Adipose tissue (tissue), 3 donors: ENCODE data around the gene GTPBP1. TPM values are rescaled to one million over a fixed set of nuclear protein-coding genes. Genes with fewer than 3 reads are reported as not detected.

Source experiments
- H3K27ac ChIP-seq: one replicate; pipeline ENCODE4 v1.5.1; 2013; ENCODE audit warnings: low read depth, low read length
- whole genome bisulfite sequencing, 3 donors: extraction: QIAGEN DNeasy Blood & Tissue Kit; methylation state at CpG; one replicate each; pipeline ENCODE4 v1.1.7; 2013; 5-methylcytosine and 5-hydroxymethylcytosine counted together
- polyA plus RNA-seq, 3 donors: library from polyadenylated mRNA; stranded (reverse); fragments of 200-250 nt; gene quantifications; one replicate each; pipeline ENCODE4 v1.2.3, GENCODE V29; 2013
- donor health status: healthy with polysubstance abuse.
- donor health status: Bipolar disorder and iron deficiency.
- donor health status: healthy.

GTPBP1 gene
- polyA plus RNA-seq, 3 donors: 13.2 to 20.9 (median 13.9) TPM

- H3K27ac ChIP-seq: no peak overlapping the region
- 87 to 92% (median 88%) methylated on average over 13 of the region's 13 CpGs for WGBS, 3 donors
Measured at GRCh38 chr22:38734421-38735100, 28.8 kb downstream of the GTPBP1 start.

- H3K27ac ChIP-seq: no peak overlapping the region
- WGBS, 3 donors: 95 to 98% (median 95%) methylated on average over 6 to 7 of the region's 7 CpGs
Measured at GRCh38 chr22:38735126-38735464, 29.4 kb downstream of the GTPBP1 start.

- no peak overlapping the region for H3K27ac ChIP-seq
- WGBS, 3 donors: 73 to 87% (median 76%) methylated on average over 15 of the region's 15 CpGs
Measured at GRCh38 chr22:38735465-38736256, 29.9 kb downstream of the GTPBP1 start.

GRCh38 chr22:38736257-38736570 is 30.5 kb downstream of the GTPBP1 start:
- H3K27ac ChIP-seq: no peak overlapping the region
- 87 to 90% (median 88%) methylated on average over 7 of the region's 7 CpGs for WGBS, 3 donors

GRCh38 chr22:38737302-38738060 is 31.7 kb downstream of the GTPBP1 start:
- H3K27ac ChIP-seq: no peak overlapping the region

GRCh38 chr22:38738475-38739070 is 32.8 kb downstream of the GTPBP1 start:
- no peak overlapping the region for H3K27ac ChIP-seq
- 94 to 95% (median 94%) methylated on average over 18 of the region's 18 CpGs for WGBS, 3 donors

More at GRCh38 chr22:38737302-38738060, 31.7 kb downstream of the GTPBP1 start:
- 75 to 92% (median 77%) methylated on average over 21 of the region's 21 CpGs for WGBS, 3 donors

GRCh38 chr22:38739300-38740055 is 33.7 kb downstream of the GTPBP1 start:
- WGBS, 3 donors: 90 to 94% (median 92%) methylated on average over 20 of the region's 20 CpGs
- no peak overlapping the region for H3K27ac ChIP-seq

DNA sequence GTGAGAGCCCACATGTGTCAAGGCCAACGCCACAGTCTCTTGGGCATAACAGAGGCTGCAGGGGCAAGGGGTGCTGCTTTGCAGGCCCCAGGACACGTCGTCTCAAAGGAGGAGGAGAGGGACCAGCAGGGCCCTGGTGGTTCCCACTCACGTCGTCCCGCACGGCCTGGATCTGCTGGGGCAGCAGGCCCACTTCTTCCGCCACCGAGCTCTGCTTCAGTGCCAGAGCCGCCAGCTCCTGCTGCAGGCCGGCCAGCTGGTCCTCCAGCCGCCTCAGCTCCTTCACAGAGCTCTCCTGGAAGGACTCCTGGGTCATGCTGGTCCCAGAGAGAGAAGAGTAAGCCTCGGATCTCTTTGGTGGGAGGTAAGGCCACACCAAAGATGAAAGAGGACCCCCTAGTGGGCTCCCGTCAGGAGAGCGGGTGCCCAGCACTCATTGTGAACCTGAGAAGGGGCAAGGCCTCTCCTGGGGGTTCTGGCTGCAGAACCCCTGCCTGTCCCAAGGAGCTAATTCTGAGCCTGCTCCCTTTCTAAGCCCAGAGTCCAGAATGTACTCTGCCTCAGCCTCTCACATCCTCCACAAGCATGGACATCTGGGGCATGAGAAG is 34.5 kb downstream of the GTPBP1 start:
- WGBS, 3 donors: 90 to 92% (median 91%) methylated on average over 14 to 15 of the region's 15 CpGs

DNA sequence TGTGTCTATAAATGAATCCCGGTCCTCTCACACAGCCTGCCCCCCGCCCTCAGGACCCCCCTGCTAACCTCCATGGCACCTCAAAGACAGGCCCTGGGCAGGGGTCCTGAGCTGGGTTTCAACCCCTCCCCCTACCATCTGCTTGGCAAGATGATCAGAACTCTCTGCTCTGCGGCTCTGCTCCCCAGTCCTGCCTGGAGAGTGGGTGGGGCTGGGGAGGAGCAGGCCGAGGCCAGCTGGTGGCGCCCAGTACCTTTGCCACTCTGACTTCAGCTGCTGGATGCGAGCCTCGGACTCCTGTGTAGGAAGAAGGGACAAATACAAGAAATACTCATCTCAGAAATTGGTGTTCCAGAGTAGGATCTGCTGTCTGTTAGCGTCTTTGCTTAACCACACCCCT is 35.0 kb downstream of the GTPBP1 start:
- 79 to 86% (median 84%) methylated on average over 8 of the region's 8 CpGs for WGBS, 3 donors
- H3K27ac ChIP-seq: no peak overlapping the region

More for the DNA sequence above, 34.5 kb downstream of the GTPBP1 start:
- no peak overlapping the region for H3K27ac ChIP-seq

GRCh38 chr22:38741166-38741565 is 35.4 kb downstream of the GTPBP1 start:
- H3K27ac ChIP-seq: no peak overlapping the region
- 91 to 93% (median 92%) methylated on average over 9 of the region's 9 CpGs for WGBS, 3 donors

- H3K27ac ChIP-seq: no peak overlapping the region
- WGBS, 3 donors: 93 to 96% (median 94%) methylated on average over 10 of the region's 10 CpGs
Measured at GRCh38 chr22:38741576-38741975, 35.8 kb downstream of the GTPBP1 start.

- WGBS, 3 donors: 90 to 94% (median 93%) methylated on average over 25 of the region's 25 CpGs
- no peak overlapping the region for H3K27ac ChIP-seq
Measured at GRCh38 chr22:38742176-38742942, 36.6 kb downstream of the GTPBP1 start.

GRCh38 chr22:38744981-38745380 is 39.2 kb downstream of the GTPBP1 start:
- WGBS, 3 donors: 68 to 91% (median 82%) methylated on average over 6 of the region's 6 CpGs
- H3K27ac ChIP-seq: no peak overlapping the region

- WGBS, 3 donors: 89 to 93% (median 90%) methylated on average over 13 to 14 of the region's 14 CpGs
- H3K27ac ChIP-seq: no peak overlapping the region
Measured at GRCh38 chr22:38745676-38746460, 40.1 kb downstream of the GTPBP1 start.

- whole genome bisulfite sequencing, 3 donors: 79 to 86% (median 85%) methylated on average over 14 of the region's 14 CpGs
Measured at GRCh38 chr22:38748487-38749136, 42.9 kb downstream of the GTPBP1 start.

DNA sequence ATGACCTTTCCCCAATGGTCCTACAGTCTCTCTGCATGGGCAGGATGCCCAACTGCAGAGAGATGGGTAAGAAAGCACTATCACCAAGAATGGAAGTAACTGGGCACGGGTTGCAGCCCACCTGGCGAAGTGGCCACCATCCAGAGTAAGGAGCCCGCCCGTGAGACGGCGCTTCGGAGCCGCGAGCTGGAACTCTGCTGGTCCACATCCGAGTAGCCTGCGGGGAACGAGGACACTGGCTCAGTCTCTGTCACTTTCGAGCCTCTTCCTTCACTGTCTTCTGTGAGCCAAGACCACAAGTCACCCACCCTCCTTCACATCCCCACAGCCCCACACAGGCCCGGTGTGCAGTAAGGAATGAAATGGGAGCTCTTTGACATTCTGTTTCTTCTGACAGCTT is 44.4 kb downstream of the GTPBP1 start:
- WGBS, 3 donors: 91 to 95% (median 93%) methylated on average over 14 of the region's 14 CpGs
- H3K27ac ChIP-seq: no peak overlapping the region

More at GRCh38 chr22:38748487-38749136, 42.9 kb downstream of the GTPBP1 start:
- H3K27ac ChIP-seq: no peak overlapping the region
